Peyer's patch (tissue), 4 donors: Measurements from ENCODE around the gene ENPP3. TPM values are rescaled to one million over a fixed set of nuclear protein-coding genes. Genes with fewer than 3 reads are reported as not detected.
"Not testable (repeated sequence)": the region's sequence is repeated elsewhere in the genome, so short reads cannot be mapped to it uniquely, and the experiment has no call there.

Experiments used
- DNase-seq, 3 donors: peaks; one replicate each; pipeline ENCODE4 v3.0.0-alpha.2; 2017 to 2019
- H3K27ac ChIP-seq, 4 donors: fragments of 200-600 bp; sonication (generic); one replicate each; pipeline ENCODE4 v1.5.1; 2016 to 2019
- H3K27me3 ChIP-seq, 2 donors: fragments of 200-600 bp; sonication (generic); one replicate each; pipeline ENCODE4 v1.5.1; 2019
- H3K36me3 ChIP-seq, 3 donors: fragments of 200-600 bp; sonication (generic); one replicate each; pipeline ENCODE4 v1.5.1; 2016 to 2019
- H3K4me1 ChIP-seq, 4 donors: fragments of 200-600 bp; sonication (generic); one replicate each; pipeline ENCODE4 v1.5.1; 2016 to 2019
- H3K4me3 ChIP-seq, 4 donors: fragments of 200-600 bp; sonication (generic); 1 replicate in 3 of 4; 2 replicates in 1 of 4; pipeline ENCODE4 v1.5.1; 2016 to 2019; ENCODE audit warnings: mild to moderate bottlenecking in 1 of 4
- H3K9me3 ChIP-seq, 4 donors: fragments of 200-600 bp; sonication (generic); one replicate each; pipeline ENCODE4 v1.5.1; 2016 to 2019; ENCODE audit warnings: mild to moderate bottlenecking in 1 of 4
- CTCF ChIP-seq, 6 experiments: fragments of 450-650 bp in 4 of 6; fragments of 200-600 bp in 2 of 6; sonication (generic) in 1 of 6; IDR thresholded peaks; one replicate each; pipeline ENCODE4 v1.5.1; 2017 to 2019; ENCODE audit warnings: antibody characterized with exemption in 6 of 6, mild to moderate bottlenecking in 3 of 6, moderate library complexity in 1 of 6
- POLR2A ChIP-seq, 2 donors: fragments of 450-650 bp; IDR thresholded peaks; one replicate each; pipeline ENCODE4 v1.5.1; 2017; ENCODE audit warnings: antibody characterized with exemption in 2 of 2, mild to moderate bottlenecking in 2 of 2, moderate library complexity in 2 of 2
- total RNA-seq, 4 donors: library from RNA; depleted of rRNA; stranded (reverse); fragments of >200 nt; gene quantifications; one replicate each; pipeline ENCODE4 v1.1.0, GENCODE V29; 2016

ENPP3 gene
- total RNA-seq, 4 donors from 2014 or later, result 4.1 to 27.2 (median 18.0) TPM

GRCh38 chr6:131744432-131745287 is 107.6 kb downstream of the ENPP3 start:
- Histone ChIP-seq H3K27ac (no peak overlapping the region), H3K27me3 (no peaks in the 10 kb centered on the region), H3K9me3 (no peaks in the 10 kb centered on the region), H3K4me3 (no peak overlapping the region), H3K36me3 (no peaks in the 10 kb centered on the region), H3K4me1 (no peaks in the 10 kb centered on the region)
- no peak for DNase-seq
- TF ChIP-seq POLR2A (IDR thresholded peaks at IDR 0.05), result no peak
- no peak for TF ChIP-seq CTCF (IDR thresholded peaks at IDR 0.05)

GRCh38 chr6:131745476-131745875 is 108.4 kb downstream of the ENPP3 start:
- H3K27me3 ChIP-seq, result no peaks in the 10 kb centered on the region

GRCh38 chr6:131747821-131748353 is 110.8 kb downstream of the ENPP3 start:
- no peak for DNase-seq
- H3K27me3 ChIP-seq, result no peaks in the 10 kb centered on the region
- H3K4me3 ChIP-seq, result no peak overlapping the region
- no peak overlapping the region for H3K27ac ChIP-seq
- no peaks in the 10 kb centered on the region for H3K4me1 ChIP-seq
- TF ChIP-seq POLR2A (IDR thresholded peaks at IDR 0.05) (no peak), CTCF (IDR thresholded peaks at IDR 0.05) (no peak)
- no peaks in the 10 kb centered on the region for H3K36me3 ChIP-seq
- no peaks in the 10 kb centered on the region for H3K9me3 ChIP-seq

More at GRCh38 chr6:131745476-131745875, 108.4 kb downstream of the ENPP3 start:
- H3K9me3 ChIP-seq, result no peaks in the 10 kb centered on the region
- no peaks in the 10 kb centered on the region for H3K36me3 ChIP-seq
- DNase-seq, result no peak
- no peaks in the 10 kb centered on the region for H3K4me1 ChIP-seq
- TF ChIP-seq POLR2A (IDR thresholded peaks at IDR 0.05) (no peak), CTCF (IDR thresholded peaks at IDR 0.05) (no peak)
- H3K27ac ChIP-seq, result no peak overlapping the region
- no peak overlapping the region for H3K4me3 ChIP-seq

GRCh38 chr6:131749023-131749422 is 111.9 kb downstream of the ENPP3 start:
- H3K27ac ChIP-seq, result no peak overlapping the region
- no peak for TF ChIP-seq CTCF (IDR thresholded peaks at IDR 0.05)
- no peak for TF ChIP-seq POLR2A (IDR thresholded peaks at IDR 0.05)
- no peaks in the 10 kb centered on the region for H3K36me3 ChIP-seq

GRCh38 chr6:131751012-131751715 is 114.1 kb downstream of the ENPP3 start:
- not testable (repeated sequence) for H3K4me1 ChIP-seq, H3K27me3 ChIP-seq, DNase-seq, H3K36me3 ChIP-seq, H3K4me3 ChIP-seq, H3K27ac ChIP-seq, H3K9me3 ChIP-seq

More at GRCh38 chr6:131749023-131749422, 111.9 kb downstream of the ENPP3 start:
- Histone ChIP-seq H3K9me3 (no peaks in the 10 kb centered on the region), H3K4me1 (no peaks in the 10 kb centered on the region), H3K4me3 (no peak overlapping the region), H3K27me3 (no peaks in the 10 kb centered on the region)
- DNase-seq, result no peak

- no peaks in the 10 kb centered on the region for H3K9me3 ChIP-seq
- TF ChIP-seq CTCF (IDR thresholded peaks at IDR 0.05), result no peak
- no peak for TF ChIP-seq POLR2A (IDR thresholded peaks at IDR 0.05)
- no peaks in the 10 kb centered on the region for H3K27me3 ChIP-seq
- no peak for DNase-seq
- no peak overlapping the region for H3K27ac ChIP-seq
- no peak overlapping the region for H3K4me3 ChIP-seq
- no peaks in the 10 kb centered on the region for H3K36me3 ChIP-seq
- H3K4me1 ChIP-seq, result no peaks in the 10 kb centered on the region
Observed at GRCh38 chr6:131754088-131754487, 117.0 kb downstream of the ENPP3 start.
